ENCODE data around the gene PBLD.
"Not testable (repeated sequence)": the region's sequence is repeated elsewhere in the genome, so short reads cannot be mapped to it uniquely, and the experiment has no call there.

Gene PBLD

GRCh38 chr10:68261132-68261856, 71.4 kb downstream of the PBLD start:
- peaks cover 18% of the 10 kb centered on the region for H3K27me3 Mint-ChIP-seq
- DNase-seq (ENCODE audit: low spot score in 2 of 2): no peak
- no peaks in the 10 kb centered on the region for H3K9me3 Mint-ChIP-seq
- no peak for ATAC-seq (replicated peaks; ENCODE audit: extremely low read depth, poor library complexity, severe bottlenecking)
- H3K4me1 Mint-ChIP-seq: no peaks in the 10 kb centered on the region
- no peak overlapping the region for H3K4me3 Mint-ChIP-seq
- no peaks in the 10 kb centered on the region for H3K36me3 Mint-ChIP-seq (ENCODE audit: insufficient read depth)
- no peak overlapping the region for H3K27ac Mint-ChIP-seq (ENCODE audit: low read depth)

DNA sequence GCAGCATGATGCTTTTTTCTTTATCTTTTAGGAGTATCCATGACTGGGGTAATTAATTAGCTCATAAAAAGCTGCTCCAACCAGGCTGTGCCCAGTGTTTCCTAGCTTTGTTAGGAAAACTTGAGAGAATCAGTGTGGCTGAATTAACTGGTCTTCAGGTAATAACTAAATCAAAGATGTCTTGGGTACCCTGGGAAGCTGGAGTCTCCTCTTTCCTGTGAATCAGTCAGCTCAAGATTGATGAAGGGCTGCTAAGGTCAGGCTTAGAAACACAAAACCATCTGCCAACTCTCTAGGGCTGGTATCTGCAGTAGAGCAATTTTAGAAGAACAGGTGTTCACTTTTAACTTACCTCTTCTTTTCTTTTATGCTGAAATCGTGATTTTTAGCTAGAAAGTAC, 79.4 kb downstream of the PBLD start:
- no peak overlapping the region for H3K4me3 Mint-ChIP-seq
- H3K9me3 Mint-ChIP-seq: no peaks in the 10 kb centered on the region
- DNase-seq (ENCODE audit: low spot score in 2 of 2) (no peak), ATAC-seq (replicated peaks; ENCODE audit: extremely low read depth, poor library complexity, severe bottlenecking) (no peak)
- no peak overlapping the region for H3K27ac Mint-ChIP-seq (ENCODE audit: low read depth)
- no peaks in the 10 kb centered on the region for H3K4me1 Mint-ChIP-seq
- H3K27me3 Mint-ChIP-seq: peaks cover 29% of the 10 kb centered on the region
- no peaks in the 10 kb centered on the region for H3K36me3 Mint-ChIP-seq (ENCODE audit: insufficient read depth)

DNA sequence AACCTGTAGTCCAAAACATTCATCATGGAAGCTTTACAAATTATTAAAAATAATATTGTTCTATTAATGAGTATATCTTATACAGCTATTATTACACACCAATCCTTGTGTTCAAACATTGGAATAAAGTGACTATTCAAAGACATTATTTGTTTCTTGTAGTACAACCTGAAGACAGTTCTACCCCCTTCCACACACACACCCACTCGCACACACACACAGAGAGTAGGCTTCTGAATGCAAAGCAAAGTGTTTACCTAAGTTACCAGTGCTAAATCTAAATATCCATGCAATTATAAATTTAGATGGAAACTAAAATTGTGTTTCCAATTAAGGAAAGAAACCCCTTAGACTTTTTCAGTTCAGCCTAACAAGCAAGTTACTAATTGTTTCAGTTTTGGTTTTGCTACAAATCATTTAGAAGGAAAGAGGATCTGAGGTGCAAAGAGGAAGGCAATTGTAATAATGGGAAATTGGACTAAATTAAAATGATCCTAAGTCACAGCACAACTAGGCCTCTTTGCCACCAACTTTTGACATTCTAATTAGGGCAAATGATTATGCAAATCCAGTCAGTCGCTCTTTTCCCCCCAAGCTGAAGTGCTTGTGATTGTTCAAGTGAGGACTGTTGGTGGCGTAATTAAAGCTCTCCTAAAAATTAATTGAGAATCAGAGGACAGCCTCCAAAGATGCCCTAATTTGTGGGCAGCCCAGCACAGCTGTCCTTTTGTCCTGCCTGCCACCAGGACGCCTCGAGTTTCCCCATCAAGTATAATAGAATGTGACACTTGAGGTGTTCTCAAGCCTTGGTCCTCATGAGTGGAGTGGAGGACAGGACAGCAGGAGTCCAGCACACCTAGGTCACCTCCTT, 80.9 kb downstream of the PBLD start:
- Mint-ChIP-seq H3K36me3 (ENCODE audit: insufficient read depth) (no peaks in the 10 kb centered on the region), H3K9me3 (no peaks in the 10 kb centered on the region), H3K4me3 (no peak overlapping the region), H3K27ac (ENCODE audit: low read depth) (no peak overlapping the region), H3K27me3 (peaks cover 17% of the 10 kb centered on the region), H3K4me1 (no peaks in the 10 kb centered on the region)
- ATAC-seq (replicated peaks; ENCODE audit: extremely low read depth, poor library complexity, severe bottlenecking) (no peak), DNase-seq (ENCODE audit: low spot score in 2 of 2) (no peak)

- H3K4me3 Mint-ChIP-seq: no peak overlapping the region
- ATAC-seq (replicated peaks; ENCODE audit: extremely low read depth, poor library complexity, severe bottlenecking): no peak
These were observed 81.6 kb downstream of the PBLD start for GRCh38 chr10:68251151-68251550.

DNA sequence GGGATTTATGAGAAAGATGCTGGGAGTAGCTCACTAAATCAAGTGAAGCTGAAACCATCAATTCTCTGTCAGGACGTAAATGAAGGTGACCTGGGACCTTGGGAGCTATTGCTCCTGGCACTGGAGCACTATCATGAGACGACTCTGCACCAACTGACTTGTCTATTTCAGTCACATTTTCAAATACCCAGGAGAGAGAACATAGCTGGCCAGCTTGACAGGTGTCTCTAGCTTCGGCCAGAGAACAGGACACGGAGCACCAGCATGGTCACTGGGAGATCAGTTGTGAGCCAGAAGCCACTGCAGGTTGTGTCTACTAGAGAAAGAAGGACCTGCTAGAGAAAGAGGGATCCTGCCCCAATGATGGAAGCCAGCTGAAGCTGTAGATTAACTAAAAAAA, 83.4 kb downstream of the PBLD start:
- DNase-seq (ENCODE audit: low spot score in 2 of 2): no peak
- no peaks in the 10 kb centered on the region for H3K36me3 Mint-ChIP-seq (ENCODE audit: insufficient read depth)
- no peak for ATAC-seq (replicated peaks; ENCODE audit: extremely low read depth, poor library complexity, severe bottlenecking)
- no peaks in the 10 kb centered on the region for H3K4me1 Mint-ChIP-seq
- H3K9me3 Mint-ChIP-seq: no peaks in the 10 kb centered on the region
- peaks cover 9% of the 10 kb centered on the region for H3K27me3 Mint-ChIP-seq
- H3K27ac Mint-ChIP-seq (ENCODE audit: low read depth): no peak overlapping the region
- no peak overlapping the region for H3K4me3 Mint-ChIP-seq

More at GRCh38 chr10:68251151-68251550, 81.6 kb downstream of the PBLD start:
- peaks cover 10% of the 10 kb centered on the region for H3K27me3 Mint-ChIP-seq
- no peaks in the 10 kb centered on the region for H3K4me1 Mint-ChIP-seq
- no peak for DNase-seq (ENCODE audit: low spot score in 2 of 2)
- no peak overlapping the region for H3K27ac Mint-ChIP-seq (ENCODE audit: low read depth)
- H3K36me3 Mint-ChIP-seq (ENCODE audit: insufficient read depth): no peaks in the 10 kb centered on the region
- H3K9me3 Mint-ChIP-seq: no peaks in the 10 kb centered on the region

- Mint-ChIP-seq H3K9me3 (no peaks in the 10 kb centered on the region), H3K27me3 (peaks cover 9% of the 10 kb centered on the region), H3K27ac (ENCODE audit: low read depth) (no peak overlapping the region), H3K4me1 (no peaks in the 10 kb centered on the region), H3K36me3 (ENCODE audit: insufficient read depth) (no peaks in the 10 kb centered on the region), H3K4me3 (no peak overlapping the region)
- no peak for ATAC-seq (replicated peaks; ENCODE audit: extremely low read depth, poor library complexity, severe bottlenecking)
- DNase-seq (ENCODE audit: low spot score in 2 of 2): no peak
These were observed 84.8 kb downstream of the PBLD start for GRCh38 chr10:68247931-68248330.

GRCh38 chr10:68246397-68246796, 86.3 kb downstream of the PBLD start:
- H3K36me3 Mint-ChIP-seq (ENCODE audit: insufficient read depth); H3K4me3 Mint-ChIP-seq; H3K27ac Mint-ChIP-seq (ENCODE audit: low read depth); H3K9me3 Mint-ChIP-seq; DNase-seq (ENCODE audit: low spot score in 2 of 2); ATAC-seq (replicated peaks; ENCODE audit: extremely low read depth, poor library complexity, severe bottlenecking); H3K4me1 Mint-ChIP-seq: not testable (repeated sequence)
- H3K27me3 Mint-ChIP-seq: peaks cover 16% of the 10 kb centered on the region

GRCh38 chr10:68242051-68242450, 90.7 kb downstream of the PBLD start:
- Mint-ChIP-seq H3K27ac (ENCODE audit: low read depth) (no peak overlapping the region), H3K4me1 (no peaks in the 10 kb centered on the region), H3K4me3 (no peak overlapping the region), H3K36me3 (ENCODE audit: insufficient read depth) (no peaks in the 10 kb centered on the region), H3K27me3 (peaks cover 20% of the 10 kb centered on the region), H3K9me3 (no peaks in the 10 kb centered on the region)
- ATAC-seq (replicated peaks; ENCODE audit: extremely low read depth, poor library complexity, severe bottlenecking): no peak
- DNase-seq (ENCODE audit: low spot score in 2 of 2): no peak

- ATAC-seq (replicated peaks; ENCODE audit: extremely low read depth, poor library complexity, severe bottlenecking): no peak
- no peak for DNase-seq (ENCODE audit: low spot score in 2 of 2)
- no peaks in the 10 kb centered on the region for H3K9me3 Mint-ChIP-seq
- peaks cover 14% of the 10 kb centered on the region for H3K27me3 Mint-ChIP-seq
- no peak overlapping the region for H3K27ac Mint-ChIP-seq (ENCODE audit: low read depth)
- no peaks in the 10 kb centered on the region for H3K36me3 Mint-ChIP-seq (ENCODE audit: insufficient read depth)
- no peaks in the 10 kb centered on the region for H3K4me1 Mint-ChIP-seq
- no peak overlapping the region for H3K4me3 Mint-ChIP-seq
These were observed 93.1 kb downstream of the PBLD start for GRCh38 chr10:68239596-68240150.

GRCh38 chr10:68239069-68239468, 93.7 kb downstream of the PBLD start:
- H3K4me3 Mint-ChIP-seq: no peak overlapping the region
- H3K27me3 Mint-ChIP-seq: peaks cover 15% of the 10 kb centered on the region
- H3K4me1 Mint-ChIP-seq: no peaks in the 10 kb centered on the region
- no peaks in the 10 kb centered on the region for H3K9me3 Mint-ChIP-seq
- no peaks in the 10 kb centered on the region for H3K36me3 Mint-ChIP-seq (ENCODE audit: insufficient read depth)
- H3K27ac Mint-ChIP-seq (ENCODE audit: low read depth): no peak overlapping the region
- ATAC-seq (replicated peaks; ENCODE audit: extremely low read depth, poor library complexity, severe bottlenecking): no peak
- no peak for DNase-seq (ENCODE audit: low spot score in 2 of 2)

GRCh38 chr10:68238371-68238770, 94.4 kb downstream of the PBLD start:
- H3K4me1 Mint-ChIP-seq: no peaks in the 10 kb centered on the region
- no peak for DNase-seq (ENCODE audit: low spot score in 2 of 2)
- no peaks in the 10 kb centered on the region for H3K9me3 Mint-ChIP-seq
- H3K36me3 Mint-ChIP-seq (ENCODE audit: insufficient read depth): no peaks in the 10 kb centered on the region
- H3K27ac Mint-ChIP-seq (ENCODE audit: low read depth): no peak overlapping the region
- no peak overlapping the region for H3K4me3 Mint-ChIP-seq
- H3K27me3 Mint-ChIP-seq: peaks cover 22% of the 10 kb centered on the region
- no peak for ATAC-seq (replicated peaks; ENCODE audit: extremely low read depth, poor library complexity, severe bottlenecking)

DNA sequence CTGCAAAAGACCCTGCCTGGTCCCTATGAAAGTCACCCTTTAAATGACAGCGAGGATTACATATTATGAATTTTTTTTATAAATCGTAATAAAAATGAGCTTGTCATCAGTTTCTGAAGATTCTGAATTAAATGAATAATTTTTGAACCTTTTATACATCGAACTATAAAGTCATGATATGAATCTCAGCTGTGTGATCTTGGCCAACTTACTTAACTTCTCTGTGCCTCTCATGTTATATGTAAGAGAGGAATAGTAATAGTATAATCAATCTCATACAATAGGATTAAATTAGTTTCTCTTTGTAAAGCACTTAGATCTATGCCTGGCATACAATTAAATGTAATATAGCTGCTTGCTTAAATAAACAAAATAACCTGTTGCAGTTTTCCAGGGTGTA, 95.6 kb downstream of the PBLD start:
- ATAC-seq (replicated peaks; ENCODE audit: extremely low read depth, poor library complexity, severe bottlenecking) (no peak), DNase-seq (ENCODE audit: low spot score in 2 of 2) (no peak)
- Mint-ChIP-seq H3K4me1 (no peaks in the 10 kb centered on the region), H3K9me3 (no peaks in the 10 kb centered on the region), H3K4me3 (no peak overlapping the region), H3K36me3 (ENCODE audit: insufficient read depth) (no peaks in the 10 kb centered on the region), H3K27me3 (peaks cover 31% of the 10 kb centered on the region), H3K27ac (ENCODE audit: low read depth) (no peak overlapping the region)

- ATAC-seq (replicated peaks; ENCODE audit: extremely low read depth, poor library complexity, severe bottlenecking) (no peak), DNase-seq (ENCODE audit: low spot score in 2 of 2) (no peak)
- H3K4me3 Mint-ChIP-seq: no peak overlapping the region
- peaks cover 9% of the 10 kb centered on the region for H3K4me1 Mint-ChIP-seq
- no peak overlapping the region for H3K27ac Mint-ChIP-seq (ENCODE audit: low read depth)
- H3K9me3 Mint-ChIP-seq: no peaks in the 10 kb centered on the region
- H3K27me3 Mint-ChIP-seq: peaks cover 27% of the 10 kb centered on the region
- H3K36me3 Mint-ChIP-seq (ENCODE audit: insufficient read depth): no peaks in the 10 kb centered on the region
These were observed 97.1 kb downstream of the PBLD start for GRCh38 chr10:68235581-68235980.
